Dedifferentiated amniotic fluid mesenchymal stem cell (primary cell): ENCODE measurements around the gene NKX1-1.
"Not testable (repeated sequence)": the region's sequence is repeated elsewhere in the genome, so short reads cannot be mapped to it uniquely, and the experiment has no call there.

Source experiments
- DNase-seq: peaks from one replicate; pipeline ENCODE4 v3.0.0-alpha.2; 2016; ENCODE audit errors: extremely low spot score

Gene NKX1-1

GRCh38 chr4:1373892-1374705, 32.1 kb downstream of the NKX1-1 start:
- DNase-seq, result no peak

DNA sequence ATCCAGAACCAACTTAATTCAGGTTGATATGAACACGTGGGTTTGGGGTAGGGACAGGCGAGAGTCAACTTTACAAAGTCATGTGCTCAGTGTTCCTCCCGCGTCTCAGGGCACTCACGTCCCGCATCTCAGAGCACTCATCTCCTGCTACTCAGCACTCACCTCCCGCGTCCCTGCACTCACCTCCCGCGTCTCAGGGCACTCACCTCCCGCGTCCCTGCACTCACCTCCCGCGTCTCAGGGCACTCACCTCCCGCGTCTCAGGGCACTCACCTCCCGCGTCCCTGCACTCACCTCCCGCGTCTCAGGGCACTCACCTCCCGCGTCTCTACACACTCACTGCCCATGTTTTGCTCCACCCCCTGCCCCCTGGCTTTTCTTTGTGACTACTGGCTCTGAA, 33.7 kb downstream of the NKX1-1 start:
- not testable (repeated sequence) for DNase-seq

GRCh38 chr4:1371176-1372165, 34.8 kb downstream of the NKX1-1 start:
- no peak for DNase-seq

- no peak for DNase-seq
Measured at GRCh38 chr4:1370321-1371124, 35.7 kb downstream of the NKX1-1 start.

- no peak for DNase-seq
Measured at GRCh38 chr4:1369479-1370079, 36.7 kb downstream of the NKX1-1 start.

- DNase-seq, result no peak
Measured at GRCh38 chr4:1369091-1369450, 37.2 kb downstream of the NKX1-1 start.

- DNase-seq, result no peak
Measured at GRCh38 chr4:1368421-1369090, 37.7 kb downstream of the NKX1-1 start.

GRCh38 chr4:1367936-1368289, 38.3 kb downstream of the NKX1-1 start:
- DNase-seq, result no peak

DNA sequence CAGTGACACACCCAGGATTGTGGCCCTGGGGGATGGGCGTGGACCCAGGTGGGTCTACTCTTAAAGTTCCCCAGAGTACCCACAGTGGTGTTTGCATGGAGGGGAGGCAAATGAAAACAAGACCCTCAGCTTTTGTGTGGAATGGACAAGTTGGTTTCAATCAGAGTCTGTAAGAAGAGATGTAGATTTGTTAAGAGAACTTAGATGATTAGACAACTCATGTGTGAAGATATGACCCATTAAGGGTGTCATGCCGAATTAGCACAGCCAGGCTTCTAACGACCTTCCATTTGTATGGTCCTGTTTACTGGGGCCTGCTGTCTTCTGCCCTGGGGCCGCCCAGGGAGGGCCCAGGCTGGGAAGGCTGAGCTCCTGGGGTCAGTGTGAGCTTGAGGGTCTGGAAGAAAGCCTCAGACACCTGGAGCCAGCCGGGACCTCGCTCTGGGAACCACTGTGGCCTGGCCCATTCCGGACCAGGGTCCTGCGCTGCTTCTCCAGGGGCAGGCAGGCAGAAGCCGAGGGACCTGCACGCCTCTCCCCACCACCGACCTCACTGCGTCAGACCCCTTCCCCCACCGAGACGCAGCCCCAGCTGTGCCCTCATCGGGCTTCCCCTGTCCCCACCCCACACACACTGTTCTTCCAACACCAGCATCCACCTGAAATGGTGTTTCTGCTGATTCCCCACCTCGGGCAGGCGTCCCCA, 38.9 kb downstream of the NKX1-1 start:
- DNase-seq, result no peak

DNA sequence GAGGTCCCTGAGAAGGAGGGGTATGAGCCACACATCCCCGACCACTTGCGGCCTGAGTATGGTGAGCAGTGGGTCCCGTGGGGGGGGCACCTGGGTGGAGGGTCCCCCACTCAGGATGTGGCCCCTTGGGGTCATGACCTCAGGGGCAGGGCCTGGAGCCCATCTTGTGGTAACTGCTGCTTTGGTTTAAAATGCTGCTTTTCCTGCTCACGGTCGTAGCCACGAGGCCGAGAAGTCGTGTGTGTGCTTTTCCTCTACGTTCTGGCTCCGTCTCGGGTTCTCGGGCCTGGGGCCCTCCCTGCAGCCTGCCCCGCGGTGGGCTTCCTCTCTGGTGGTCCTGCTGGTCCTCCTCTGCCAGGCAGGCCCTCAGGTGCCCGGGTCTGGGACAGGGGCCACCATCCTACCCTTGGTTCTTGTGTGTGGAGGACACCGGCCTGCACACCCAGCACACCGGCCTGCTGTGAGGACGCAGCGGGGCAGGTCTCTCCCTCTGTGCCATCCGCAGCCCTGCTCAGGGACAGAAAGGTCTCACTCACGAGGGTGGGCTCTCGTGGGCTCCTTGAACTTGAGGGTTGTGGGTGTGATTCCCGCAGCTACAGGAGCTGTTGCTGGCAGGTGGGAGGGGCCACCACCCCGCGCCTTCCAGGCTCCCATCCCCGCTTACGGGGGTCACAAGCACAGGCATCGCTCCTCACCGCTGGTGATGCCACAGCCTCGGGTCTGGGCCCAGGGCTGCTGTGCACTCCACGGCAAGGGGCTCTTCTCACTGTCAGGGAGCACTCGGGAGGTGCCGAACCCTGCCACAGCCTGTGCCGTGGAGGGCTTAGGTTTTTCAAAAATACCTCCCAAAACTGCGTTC, 39.6 kb downstream of the NKX1-1 start:
- no peak for DNase-seq

GRCh38 chr4:1365271-1366178, 40.7 kb downstream of the NKX1-1 start:
- DNase-seq, result no peak

DNA sequence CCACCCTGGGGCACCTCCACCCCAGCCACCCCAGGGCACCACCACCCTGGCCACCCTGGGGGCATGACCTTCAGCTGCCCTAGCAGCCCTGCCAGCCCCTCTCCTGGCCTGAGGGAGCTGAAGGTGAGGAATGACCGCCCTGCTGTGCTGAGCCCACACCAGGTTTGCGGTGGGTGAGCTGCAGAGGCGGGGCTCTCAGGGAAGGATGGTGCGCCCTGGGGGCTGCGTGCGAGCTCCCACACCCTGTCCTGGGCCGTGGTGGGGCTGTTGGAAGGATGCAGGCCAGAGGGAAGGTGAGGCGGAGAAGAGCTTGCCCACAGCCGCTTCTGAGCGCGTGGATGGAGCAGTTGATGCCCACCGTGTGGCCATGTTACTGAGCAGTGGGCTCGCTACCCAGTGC, 41.5 kb downstream of the NKX1-1 start:
- no peak for DNase-seq

- DNase-seq, result no peak
Measured at GRCh38 chr4:1364217-1364616, 42.0 kb downstream of the NKX1-1 start.

- no peak for DNase-seq
Measured at GRCh38 chr4:1363513-1363912, 42.7 kb downstream of the NKX1-1 start.

- no peak for DNase-seq
Measured at GRCh38 chr4:1362521-1362920, 43.7 kb downstream of the NKX1-1 start.

GRCh38 chr4:1362046-1362445, 44.2 kb downstream of the NKX1-1 start:
- DNase-seq, result no peak

DNA sequence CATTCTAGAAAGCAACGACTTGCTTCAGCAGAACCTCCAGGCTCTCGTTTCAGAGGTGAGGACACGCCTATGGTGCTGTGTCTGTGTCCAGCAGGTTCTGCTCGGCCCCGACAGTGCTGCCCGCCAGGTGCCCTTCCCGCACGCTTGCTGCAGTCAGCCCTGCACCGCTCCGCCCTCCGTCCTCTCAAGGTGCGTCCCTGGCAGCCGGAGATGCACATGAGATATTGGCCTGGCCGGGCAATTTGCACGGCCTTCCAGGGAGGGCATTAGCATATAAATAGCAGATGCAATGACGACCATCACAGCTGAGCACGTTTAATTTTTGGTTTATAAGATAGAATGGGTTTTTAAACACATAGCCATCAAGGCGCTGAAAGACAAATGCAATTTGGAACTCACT, 44.8 kb downstream of the NKX1-1 start:
- DNase-seq, result no peak
